Stimulated activated CD4-positive, alpha-beta T cell treated with anti-CD3 and anti-CD28 coated beads, Interleukin-12 subunit alpha, Interleukin-12 subunit beta, amount 100 ng/mL, for 24 hours (primary cell): ENCODE results near the gene SYT7.

Source experiments
- DNase-seq, 2 experiments: peaks; one replicate each; pipeline ENCODE4 v3.0.0-alpha.2; 2020; ENCODE audit warnings: low read depth in 2 of 2

Gene SYT7

GRCh38 chr11:61516191-61516590 lies 64.7 kb downstream of the SYT7 start:
- DNase-seq: no peak

GRCh38 chr11:61515686-61516085 lies 65.2 kb downstream of the SYT7 start:
- no peak for DNase-seq

GRCh38 chr11:61514050-61514917 lies 66.6 kb downstream of the SYT7 start:
- DNase-seq: no peak

- no peak for DNase-seq
Measured at GRCh38 chr11:61513143-61513765, 67.6 kb downstream of the SYT7 start.

GRCh38 chr11:61512435-61512834 lies 68.4 kb downstream of the SYT7 start:
- DNase-seq: no peak

GRCh38 chr11:61511383-61511782 lies 69.5 kb downstream of the SYT7 start:
- no peak for DNase-seq

- no peak for DNase-seq
Measured at GRCh38 chr11:61510974-61511373, 69.9 kb downstream of the SYT7 start.

- DNase-seq: no peak
Measured at GRCh38 chr11:61510166-61510919, 70.5 kb downstream of the SYT7 start.

- peak; percentile 52 to 67 for DNase-seq
Measured at GRCh38 chr11:61509043-61510029, 71.5 kb downstream of the SYT7 start.

GRCh38 chr11:61507962-61508861 lies 72.7 kb downstream of the SYT7 start, which contains the start of gene LRRC10B:
Gene LRRC10B, plus strand, starts transcription at chr11:61508749. Its CDS starts 250 bp downstream, at chr11:61508999.
- peak in 1 of 2 experiments; percentile 35 for DNase-seq

GRCh38 chr11:61507012-61507768 lies 73.7 kb downstream of the SYT7 start:
- no peak for DNase-seq

GRCh38 chr11:61505640-61506155 lies 75.2 kb downstream of the SYT7 start:
- no peak for DNase-seq

- DNase-seq: no peak
Measured at GRCh38 chr11:61505106-61505505, 75.8 kb downstream of the SYT7 start.

GRCh38 chr11:61503135-61503770 lies 77.6 kb downstream of the SYT7 start:
- no peak for DNase-seq

- DNase-seq: no peak
Measured at GRCh38 chr11:61502522-61502921, 78.4 kb downstream of the SYT7 start.

GRCh38 chr11:61499816-61500491 lies 80.9 kb downstream of the SYT7 start:
- DNase-seq: no peak

- no peak for DNase-seq
Measured at GRCh38 chr11:61498767-61499341, 82.0 kb downstream of the SYT7 start.

- DNase-seq: no peak
Measured at GRCh38 chr11:61497876-61498275, 83.0 kb downstream of the SYT7 start.
